ENCODE measurements around the gene AOX1.
"Not testable (repeated sequence)": the region's sequence is repeated elsewhere in the genome, so short reads cannot be mapped to it uniquely, and the experiment has no call there.

Gene AOX1

DNA sequence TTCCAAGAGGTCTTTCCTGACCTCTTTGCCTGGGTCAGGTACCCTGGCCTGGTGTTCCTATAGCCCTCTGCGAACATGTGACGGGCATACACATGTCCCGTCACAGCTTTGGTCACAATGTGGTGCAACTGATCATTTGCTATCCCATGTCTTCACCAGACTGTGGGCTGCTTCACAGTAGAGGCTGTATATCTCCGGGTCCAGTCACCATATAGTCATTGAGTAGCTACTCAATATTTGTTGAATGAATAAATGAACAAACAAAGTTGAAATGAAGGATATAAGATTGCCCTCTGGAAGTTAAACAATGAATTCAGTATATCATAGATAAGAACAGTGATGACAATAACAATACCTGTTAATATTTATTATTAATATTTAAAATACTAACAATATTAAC lies 16.8 kb downstream of the AOX1 start:
- no peak for DNase-seq

GRCh38 chr2:200603972-200604371 lies 18.2 kb downstream of the AOX1 start:
- no peak for DNase-seq

DNA sequence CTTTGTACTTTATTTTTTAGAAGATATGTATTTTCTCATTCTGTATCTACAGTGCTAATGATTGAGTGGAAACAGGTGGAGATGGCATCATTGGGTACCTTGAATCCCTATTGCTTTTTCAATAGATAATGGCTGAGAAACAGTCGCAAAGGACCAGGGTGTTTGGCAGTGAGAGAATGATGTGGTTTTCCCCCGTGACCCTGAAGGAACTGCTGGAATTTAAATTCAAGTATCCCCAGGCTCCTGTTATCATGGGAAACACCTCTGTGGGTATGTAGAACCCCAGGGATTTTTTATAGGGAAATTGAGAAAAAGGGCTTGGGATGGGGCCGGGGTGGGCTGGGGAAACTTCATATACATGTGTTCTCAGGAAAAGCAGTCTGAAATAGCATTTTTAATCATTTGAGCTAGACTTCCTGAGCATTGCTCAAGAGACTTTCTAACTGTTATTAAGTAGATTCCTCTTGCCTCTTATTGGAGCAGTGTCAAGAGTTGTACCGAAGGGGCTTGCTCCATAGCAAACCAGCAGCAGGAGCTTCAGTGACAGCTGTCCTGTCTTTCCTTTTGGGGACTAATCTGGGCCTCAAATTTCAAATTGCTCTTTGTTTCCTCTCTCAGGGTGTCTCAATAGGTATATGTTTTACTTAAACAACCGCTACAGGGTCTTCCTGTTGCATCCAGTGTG lies 18.9 kb downstream of the AOX1 start:
- DNase-seq = no peak

GRCh38 chr2:200608341-200609027 lies 22.7 kb downstream of the AOX1 start:
- no peak for DNase-seq

DNA sequence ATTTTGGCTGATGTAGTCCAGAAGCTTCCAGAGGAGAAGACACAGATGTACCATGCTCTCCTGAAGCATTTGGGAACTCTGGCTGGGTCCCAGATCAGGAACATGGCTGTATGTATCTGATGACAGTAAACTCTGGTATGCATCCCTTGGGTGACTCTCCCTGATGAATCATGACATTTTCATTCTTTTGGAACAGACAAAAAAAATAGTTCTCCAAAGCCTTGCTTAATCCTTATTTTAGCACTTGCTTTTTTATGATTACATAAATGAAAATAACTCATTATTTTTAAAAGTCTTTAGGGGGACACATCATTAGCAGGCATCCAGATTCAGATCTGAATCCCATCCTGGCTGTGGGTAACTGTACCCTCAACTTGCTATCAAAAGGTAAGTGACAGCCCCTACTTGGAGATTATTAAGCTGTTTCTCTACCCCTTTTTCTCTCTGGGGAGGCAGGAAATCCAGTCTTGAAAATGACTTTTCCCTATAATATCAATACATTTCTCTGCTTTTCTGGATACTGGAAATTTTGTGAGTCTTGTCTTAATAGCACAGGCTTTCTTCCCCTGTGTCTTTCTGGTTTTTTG lies 23.3 kb downstream of the AOX1 start:
- DNase-seq = no peak

GRCh38 chr2:200610217-200610616 lies 24.4 kb downstream of the AOX1 start:
- not testable (repeated sequence) for DNase-seq

DNA sequence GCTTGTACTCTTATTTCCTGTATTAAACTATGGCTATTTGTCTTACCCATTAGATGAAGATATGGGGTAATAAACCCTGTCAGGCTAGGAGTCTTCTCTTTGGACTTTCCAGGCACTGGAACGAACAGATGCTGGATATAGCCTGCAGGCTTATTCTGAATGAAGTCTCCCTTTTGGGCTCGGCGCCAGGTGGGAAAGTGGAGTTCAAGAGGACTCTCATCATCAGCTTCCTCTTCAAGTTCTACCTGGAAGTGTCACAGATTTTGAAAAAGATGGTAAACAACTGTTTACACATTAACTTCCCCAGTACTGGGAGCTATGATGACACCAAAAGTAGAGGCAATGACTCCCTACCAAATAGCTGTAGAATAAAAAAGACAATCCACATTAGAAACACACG lies 27.9 kb downstream of the AOX1 start:
- DNase-seq = no peak

- no peak for DNase-seq
Measured at GRCh38 chr2:200614249-200614648, 28.4 kb downstream of the AOX1 start.

DNA sequence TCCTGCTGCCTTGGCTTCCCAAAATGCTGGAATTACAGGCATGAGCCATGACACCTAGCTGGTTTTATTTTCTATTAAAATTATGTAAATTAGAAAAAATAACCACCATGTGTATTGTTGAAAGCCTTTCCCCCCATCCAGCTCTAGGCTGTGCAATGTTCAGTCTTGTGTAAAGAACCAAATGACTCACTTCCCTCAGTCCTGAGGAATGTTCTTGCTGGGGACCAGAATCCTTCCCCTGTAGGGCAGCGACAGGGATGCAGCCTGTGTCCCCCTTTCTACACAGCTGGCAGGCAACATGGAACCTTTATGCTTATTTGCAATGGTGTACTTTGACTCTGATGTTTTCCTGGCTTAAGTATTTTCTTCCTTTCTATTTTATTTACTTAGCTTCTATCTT lies 29.4 kb downstream of the AOX1 start:
- DNase-seq = no peak

DNA sequence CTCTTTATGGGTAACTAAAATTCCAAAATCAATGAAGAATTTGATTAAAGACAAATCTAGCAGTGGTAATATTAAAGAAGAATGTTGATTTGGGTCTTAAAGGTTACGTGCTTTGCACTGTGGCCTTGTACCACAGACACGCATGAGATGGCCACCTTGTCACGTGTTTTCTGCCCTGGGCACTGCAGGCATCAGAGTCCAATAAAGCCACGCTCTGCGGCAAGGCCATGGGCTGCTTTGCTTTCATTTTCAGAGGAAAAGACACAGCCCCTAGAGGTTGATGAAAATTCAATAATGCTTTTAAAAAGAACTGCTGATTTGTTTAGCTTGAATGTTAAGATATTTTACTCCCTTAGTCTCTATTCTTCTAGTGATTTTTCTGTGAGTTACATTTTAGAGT lies 30.4 kb downstream of the AOX1 start:
- peak in 8 of 51 donors; percentile 0 to 28 (median 4) for DNase-seq

- no peak for DNase-seq
Measured at GRCh38 chr2:200616656-200617055, 30.8 kb downstream of the AOX1 start.

- DNase-seq = no peak
Measured at GRCh38 chr2:200617156-200618053, 31.6 kb downstream of the AOX1 start.

GRCh38 chr2:200618054-200618419 lies 32.2 kb downstream of the AOX1 start:
- no peak for DNase-seq

- peak in 15 of 51 donors; percentile 2 to 44 (median 11) for DNase-seq
Measured at GRCh38 chr2:200618590-200619021, 32.8 kb downstream of the AOX1 start.

DNA sequence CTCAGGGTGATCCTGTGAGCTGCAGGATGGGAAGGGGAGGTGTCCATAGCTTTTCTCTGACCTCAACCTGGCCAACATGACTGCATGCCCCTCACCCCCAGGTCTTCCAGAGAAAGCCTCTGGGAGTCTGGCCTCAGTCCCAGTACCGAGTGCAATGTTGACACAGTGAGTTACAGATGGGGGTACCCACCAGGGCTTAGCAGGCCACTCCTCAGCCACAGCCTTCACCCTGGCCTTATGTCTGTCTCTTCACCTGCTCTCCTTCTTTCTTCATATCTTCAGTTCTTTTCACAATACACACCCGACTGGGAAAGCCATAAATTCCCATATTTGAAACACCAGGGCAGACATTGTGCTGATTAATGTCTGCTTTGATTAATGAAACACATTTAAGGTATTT lies 33.5 kb downstream of the AOX1 start:
- no peak for DNase-seq

- DNase-seq = no peak
Measured at GRCh38 chr2:200620606-200621390, 35.0 kb downstream of the AOX1 start.

GRCh38 chr2:200622106-200622505 lies 36.3 kb downstream of the AOX1 start:
- no peak for DNase-seq

GRCh38 chr2:200624026-200624425 lies 38.2 kb downstream of the AOX1 start:
- no peak for DNase-seq

GRCh38 chr2:200624658-200625057 lies 38.8 kb downstream of the AOX1 start:
- DNase-seq = no peak

- peak in 1 of 51 donors; percentile 6 for DNase-seq
Measured at GRCh38 chr2:200625282-200625681, 39.5 kb downstream of the AOX1 start.

GRCh38 chr2:200625958-200626363 lies 40.1 kb downstream of the AOX1 start:
- DNase-seq = no peak

Data from hypothalamus (tissue), 51 donors.